ENCODE results near the gene KRTAP9-1.

GRCh38 chr17:41168121-41168520 is 21.6 kb upstream of the KRTAP9-1 start, which contains the start of gene KRTAP4-3:
- TF ChIP-seq CTCF (IDR thresholded peaks at IDR 0.05; ENCODE audit: low read depth, low read length, missing input control) (no peak), TAF1 (conservative IDR thresholded peaks at IDR 0.05) (no peak), RAD21 (IDR thresholded peaks at IDR 0.05) (no peak), RXRA (IDR thresholded peaks at IDR 0.05) (no peak), SP1 (IDR thresholded peaks at IDR 0.05) (no peak), REST (IDR thresholded peaks at IDR 0.05) (no peak), YY1 (IDR thresholded peaks at IDR 0.05) (no peak), ZBTB33 (IDR thresholded peaks at IDR 0.05) (no peak)
